ENCODE measurements around the gene PCP4.

PCP4 gene

GRCh38 chr21:39932335-39932734 lies 65.1 kb downstream of the PCP4 start:
- Histone ChIP-seq H3K27ac (ENCODE audit: low read length) (no peak overlapping the region), H3K4me1 (ENCODE audit: insufficient read depth, low read length) (no peaks in the 10 kb centered on the region), H3K4me3 (ENCODE audit: low read length) (no peak overlapping the region), H3K36me3 (ENCODE audit: insufficient read depth, low read depth, low read length) (no peaks in the 10 kb centered on the region), H3K9me3 (ENCODE audit: insufficient read depth, low read depth, low read length) (no peaks in the 10 kb centered on the region), H3K9ac (ENCODE audit: low read depth, low read length) (no peak overlapping the region), H3K27me3 (ENCODE audit: insufficient read depth, low read length) (no peaks in the 10 kb centered on the region)

GRCh38 chr21:39934895-39935294 lies 67.7 kb downstream of the PCP4 start:
- no peak overlapping the region for H3K27ac ChIP-seq (ENCODE audit: low read length)
- H3K9me3 ChIP-seq (ENCODE audit: insufficient read depth, low read depth, low read length), result no peaks in the 10 kb centered on the region
- H3K36me3 ChIP-seq (ENCODE audit: insufficient read depth, low read depth, low read length), result no peaks in the 10 kb centered on the region
- H3K4me1 ChIP-seq (ENCODE audit: insufficient read depth, low read length), result no peaks in the 10 kb centered on the region
- H3K9ac ChIP-seq (ENCODE audit: low read depth, low read length), result no peak overlapping the region
- H3K4me3 ChIP-seq (ENCODE audit: low read length), result no peak overlapping the region
- no peaks in the 10 kb centered on the region for H3K27me3 ChIP-seq (ENCODE audit: insufficient read depth, low read length)

GRCh38 chr21:39935716-39936115 lies 68.5 kb downstream of the PCP4 start:
- no peaks in the 10 kb centered on the region for H3K4me1 ChIP-seq (ENCODE audit: insufficient read depth, low read length)

GRCh38 chr21:39938086-39938625 lies 70.9 kb downstream of the PCP4 start:
- Histone ChIP-seq H3K36me3 (ENCODE audit: insufficient read depth, low read depth, low read length) (no peaks in the 10 kb centered on the region), H3K9me3 (ENCODE audit: insufficient read depth, low read depth, low read length) (no peaks in the 10 kb centered on the region), H3K27ac (ENCODE audit: low read length) (no peak overlapping the region), H3K27me3 (ENCODE audit: insufficient read depth, low read length) (no peaks in the 10 kb centered on the region), H3K9ac (ENCODE audit: low read depth, low read length) (no peak overlapping the region), H3K4me1 (ENCODE audit: insufficient read depth, low read length) (no peaks in the 10 kb centered on the region), H3K4me3 (ENCODE audit: low read length) (no peak overlapping the region)

More at GRCh38 chr21:39935716-39936115, 68.5 kb downstream of the PCP4 start:
- H3K36me3 ChIP-seq (ENCODE audit: insufficient read depth, low read depth, low read length), result no peaks in the 10 kb centered on the region
- no peaks in the 10 kb centered on the region for H3K27me3 ChIP-seq (ENCODE audit: insufficient read depth, low read length)
- no peak overlapping the region for H3K27ac ChIP-seq (ENCODE audit: low read length)
- no peaks in the 10 kb centered on the region for H3K9me3 ChIP-seq (ENCODE audit: insufficient read depth, low read depth, low read length)
- H3K4me3 ChIP-seq (ENCODE audit: low read length), result no peak overlapping the region
- no peak overlapping the region for H3K9ac ChIP-seq (ENCODE audit: low read depth, low read length)

- no peak overlapping the region for H3K4me3 ChIP-seq (ENCODE audit: low read length)
- peaks cover 4% of the 10 kb centered on the region; the same call in 1 of the 2 replicates for H3K9me3 ChIP-seq (ENCODE audit: insufficient read depth, low read depth, low read length)
- no peaks in the 10 kb centered on the region for H3K36me3 ChIP-seq (ENCODE audit: insufficient read depth, low read depth, low read length)
Observed at GRCh38 chr21:39946199-39946598, 79.0 kb downstream of the PCP4 start.

GRCh38 chr21:39947031-39947430 lies 79.8 kb downstream of the PCP4 start:
- Histone ChIP-seq H3K9ac (ENCODE audit: low read depth, low read length) (no peak overlapping the region), H3K27ac (ENCODE audit: low read length) (no peak overlapping the region), H3K36me3 (ENCODE audit: insufficient read depth, low read depth, low read length) (no peaks in the 10 kb centered on the region), H3K4me3 (ENCODE audit: low read length) (no peak overlapping the region), H3K4me1 (ENCODE audit: insufficient read depth, low read length) (peaks cover 15% of the 10 kb centered on the region; the same call in 1 of the 2 replicates), H3K9me3 (ENCODE audit: insufficient read depth, low read depth, low read length) (peaks cover 4% of the 10 kb centered on the region; the same call in 1 of the 2 replicates), H3K27me3 (ENCODE audit: insufficient read depth, low read length) (peaks cover 9% of the 10 kb centered on the region)

More at GRCh38 chr21:39946199-39946598, 79.0 kb downstream of the PCP4 start:
- H3K27ac ChIP-seq (ENCODE audit: low read length), result no peak overlapping the region
- peaks cover 7% of the 10 kb centered on the region; the same call in 1 of the 2 replicates for H3K4me1 ChIP-seq (ENCODE audit: insufficient read depth, low read length)
- H3K27me3 ChIP-seq (ENCODE audit: insufficient read depth, low read length), result peaks cover 7% of the 10 kb centered on the region
- no peak overlapping the region for H3K9ac ChIP-seq (ENCODE audit: low read depth, low read length)

- no peak overlapping the region for H3K9ac ChIP-seq (ENCODE audit: low read depth, low read length)
- H3K27me3 ChIP-seq (ENCODE audit: insufficient read depth, low read length), result peaks cover 17% of the 10 kb centered on the region
- H3K36me3 ChIP-seq (ENCODE audit: insufficient read depth, low read depth, low read length), result no peaks in the 10 kb centered on the region
- no peak overlapping the region for H3K27ac ChIP-seq (ENCODE audit: low read length)
- H3K4me3 ChIP-seq (ENCODE audit: low read length), result peak overlapping the region; percentile 0; the same call in 1 of the 2 replicates
- peaks cover 19% of the 10 kb centered on the region; the same call in 1 of the 2 replicates for H3K4me1 ChIP-seq (ENCODE audit: insufficient read depth, low read length)
- no peaks in the 10 kb centered on the region for H3K9me3 ChIP-seq (ENCODE audit: insufficient read depth, low read depth, low read length)
Observed at GRCh38 chr21:39951183-39952101, 84.2 kb downstream of the PCP4 start.

GRCh38 chr21:39952265-39952664 lies 85.0 kb downstream of the PCP4 start:
- no peaks in the 10 kb centered on the region for H3K9me3 ChIP-seq (ENCODE audit: insufficient read depth, low read depth, low read length)
- peaks cover 17% of the 10 kb centered on the region for H3K27me3 ChIP-seq (ENCODE audit: insufficient read depth, low read length)
- H3K36me3 ChIP-seq (ENCODE audit: insufficient read depth, low read depth, low read length), result no peaks in the 10 kb centered on the region
- no peak overlapping the region for H3K9ac ChIP-seq (ENCODE audit: low read depth, low read length)
- H3K27ac ChIP-seq (ENCODE audit: low read length), result no peak overlapping the region
- H3K4me1 ChIP-seq (ENCODE audit: insufficient read depth, low read length), result peaks cover 19% of the 10 kb centered on the region; the same call in 1 of the 2 replicates
- H3K4me3 ChIP-seq (ENCODE audit: low read length), result no peak overlapping the region

GRCh38 chr21:39954570-39954969 lies 87.3 kb downstream of the PCP4 start:
- no peak overlapping the region for H3K9ac ChIP-seq (ENCODE audit: low read depth, low read length)
- peaks cover 17% of the 10 kb centered on the region for H3K27me3 ChIP-seq (ENCODE audit: insufficient read depth, low read length)
- no peaks in the 10 kb centered on the region for H3K9me3 ChIP-seq (ENCODE audit: insufficient read depth, low read depth, low read length)
- H3K4me1 ChIP-seq (ENCODE audit: insufficient read depth, low read length), result peaks cover 19% of the 10 kb centered on the region; the same call in 1 of the 2 replicates
- no peak overlapping the region for H3K4me3 ChIP-seq (ENCODE audit: low read length)
- H3K36me3 ChIP-seq (ENCODE audit: insufficient read depth, low read depth, low read length), result no peaks in the 10 kb centered on the region
- H3K27ac ChIP-seq (ENCODE audit: low read length), result no peak overlapping the region

GRCh38 chr21:39955326-39955725 lies 88.1 kb downstream of the PCP4 start:
- Histone ChIP-seq H3K4me3 (ENCODE audit: low read length) (no peak overlapping the region), H3K27me3 (ENCODE audit: insufficient read depth, low read length) (peaks cover 17% of the 10 kb centered on the region), H3K27ac (ENCODE audit: low read length) (no peak overlapping the region), H3K9ac (ENCODE audit: low read depth, low read length) (no peak overlapping the region), H3K9me3 (ENCODE audit: insufficient read depth, low read depth, low read length) (peaks cover 7% of the 10 kb centered on the region), H3K36me3 (ENCODE audit: insufficient read depth, low read depth, low read length) (no peaks in the 10 kb centered on the region), H3K4me1 (ENCODE audit: insufficient read depth, low read length) (peaks cover 19% of the 10 kb centered on the region; the same call in 1 of the 2 replicates)

GRCh38 chr21:39956586-39956985 lies 89.3 kb downstream of the PCP4 start:
- no peak overlapping the region for H3K4me3 ChIP-seq (ENCODE audit: low read length)
- peaks cover 12% of the 10 kb centered on the region for H3K9me3 ChIP-seq (ENCODE audit: insufficient read depth, low read depth, low read length)
- H3K4me1 ChIP-seq (ENCODE audit: insufficient read depth, low read length), result peaks cover 9% of the 10 kb centered on the region; the same call in 1 of the 2 replicates
- no peak overlapping the region for H3K9ac ChIP-seq (ENCODE audit: low read depth, low read length)
- H3K27me3 ChIP-seq (ENCODE audit: insufficient read depth, low read length), result peaks cover 8% of the 10 kb centered on the region; the same call in 1 of the 2 replicates
- H3K27ac ChIP-seq (ENCODE audit: low read length), result no peak overlapping the region
- no peaks in the 10 kb centered on the region for H3K36me3 ChIP-seq (ENCODE audit: insufficient read depth, low read depth, low read length)

GRCh38 chr21:39958731-39959130 lies 91.5 kb downstream of the PCP4 start:
- Histone ChIP-seq H3K36me3 (ENCODE audit: insufficient read depth, low read depth, low read length) (no peaks in the 10 kb centered on the region), H3K27ac (ENCODE audit: low read length) (no peak overlapping the region), H3K9me3 (ENCODE audit: insufficient read depth, low read depth, low read length) (peaks cover 12% of the 10 kb centered on the region), H3K4me1 (ENCODE audit: insufficient read depth, low read length) (no peaks in the 10 kb centered on the region), H3K9ac (ENCODE audit: low read depth, low read length) (no peak overlapping the region), H3K4me3 (ENCODE audit: low read length) (no peak overlapping the region), H3K27me3 (ENCODE audit: insufficient read depth, low read length) (no peaks in the 10 kb centered on the region)
